B cell (primary cell): Measurements from ENCODE around the gene NUP58. TPM values are rescaled to one million over a fixed set of nuclear protein-coding genes. Genes with fewer than 3 reads are reported as not detected.

Source experiments
- ATAC-seq: fragments of 200-7000 bp; cut with Tn5 transposase; one replicate; pipeline ENCODE4 v1.10.0; 2021; ENCODE audit warnings: low read depth, mild to moderate bottlenecking, moderate number of reproducible peaks, moderate library complexity
- CTCF ChIA-PET: fragments of 350-600 bp; sonication (Branson Sonifier 250); formaldehyde crosslinking; loops from one replicate; lab custom pipeline; 2021; ENCODE audit warnings: antibody characterized with exemption, inconsistent platforms; lab: Charles Lee
- POLR2A ChIA-PET: fragments of 350-600 bp; sonication (Branson Sonifier 250); formaldehyde crosslinking; loops from one replicate; lab custom pipeline; 2021; ENCODE audit warnings: antibody characterized with exemption; lab: Charles Lee
- DNase-seq: peaks from one replicate; pipeline ENCODE4 v3.0.0; 2013
- H2AFZ ChIP-seq: 2 replicates; pipeline ENCODE4 v1.6.1; 2012; ENCODE audit warnings: mild to moderate bottlenecking, low read depth, low read length; ENCODE audit not compliant: insufficient read depth, poor library complexity, severe bottlenecking
- H3K27ac ChIP-seq, 2 donors: 1 replicate in 1 of 2; 2 replicates in 1 of 2; pipeline ENCODE4 v1.5.1; 2012 to 2013; ENCODE audit warnings: low read length in 2 of 2, mild to moderate bottlenecking in 2 of 2, moderate library complexity in 1 of 2
- H3K27me3 ChIP-seq, 4 experiments: fragments of 200-600 bp in 1 of 4; sonication (generic) in 1 of 4; replicated peaks in 1 of 4; 1 replicate in 2 of 4; 2 replicates in 2 of 4; pipeline versions ENCODE4 v1.6.1 to v1.7.0; 2013 to 2016; ENCODE audit warnings: low read length in 3 of 4, mild to moderate bottlenecking in 2 of 4, mixed read lengths in 1 of 4, moderate library complexity in 1 of 4; ENCODE audit not compliant: insufficient read depth in 4 of 4, control insufficient read depth in 3 of 4; ENCODE audit errors: control extremely low read depth in 1 of 4
- H3K36me3 ChIP-seq, 2 experiments: replicated peaks in 1 of 2; 1 replicate in 1 of 2; 2 replicates in 1 of 2; pipeline versions ENCODE4 v1.6.1 to v1.7.1; 2013; ENCODE audit warnings: low read length in 1 of 2; ENCODE audit not compliant: insufficient read depth in 2 of 2, control insufficient read depth in 1 of 2; ENCODE audit errors: control extremely low read depth in 1 of 2, extremely low read depth in 1 of 2
- H3K4me1 ChIP-seq, 2 donors: fragments of 200-600 bp in 1 of 2; sonication (generic) in 1 of 2; 1 replicate in 1 of 2; 2 replicates in 1 of 2; pipeline versions ENCODE4 v1.5.1 to v1.6.1; 2013 to 2017; ENCODE audit warnings: low read length in 2 of 2; ENCODE audit not compliant: control insufficient read depth in 2 of 2, insufficient read depth in 2 of 2
- H3K4me2 ChIP-seq: replicated peaks from 2 replicates; pipeline ENCODE3; 2012; ENCODE audit warnings: mild to moderate bottlenecking, low read depth, low read length; ENCODE audit not compliant: poor library complexity, severe bottlenecking
- H3K4me3 ChIP-seq, 5 experiments: fragments of 200-600 bp in 1 of 5; sonication (generic) in 1 of 5; 1 replicate in 3 of 5; 2 replicates in 2 of 5; pipeline versions ENCODE4 v1.5.1 to v1.7.0; 2011 to 2016; ENCODE audit warnings: low read length in 4 of 5, mild to moderate bottlenecking in 4 of 5, low read depth in 2 of 5, control low read depth in 1 of 5, moderate library complexity in 1 of 5; ENCODE audit not compliant: insufficient read depth in 1 of 5; ENCODE audit errors: control extremely low read depth in 1 of 5, extremely low read depth in 1 of 5
- H3K79me2 ChIP-seq: fragments of 200-600 bp; sonication (generic); one replicate; pipeline ENCODE4 v1.6.0; 2016; ENCODE audit warnings: low read length; ENCODE audit not compliant: control insufficient read depth, insufficient read depth
- H3K9ac ChIP-seq: fragments of 200-600 bp; sonication (generic); 2 replicates; pipeline ENCODE4 v1.6.1; 2017; ENCODE audit warnings: mild to moderate bottlenecking, low read length, moderate library complexity
- H3K9me3 ChIP-seq, 3 donors: one replicate each; pipeline versions ENCODE4 v1.6.1 to v1.7.1; 2013; ENCODE audit warnings: low read length in 2 of 3; ENCODE audit not compliant: control insufficient read depth in 2 of 3, insufficient read depth in 1 of 3; ENCODE audit errors: control extremely low read depth in 1 of 3
- H4K20me1 ChIP-seq: 2 replicates; pipeline ENCODE4 v1.6.0; 2012; ENCODE audit warnings: mild to moderate bottlenecking, low read length; ENCODE audit not compliant: insufficient read depth, control insufficient read depth, poor library complexity, severe bottlenecking
- H3K27ac Mint-ChIP-seq: one replicate; pipeline ENCODE4 v1.8.0; 2021; ENCODE audit warnings: mixed read lengths
- H3K27me3 Mint-ChIP-seq: one replicate; pipeline ENCODE4 v1.8.0; 2021; ENCODE audit warnings: mixed read lengths
- H3K4me1 Mint-ChIP-seq: one replicate; pipeline ENCODE4 v1.8.0; 2021; ENCODE audit warnings: mixed read lengths
- H3K4me3 Mint-ChIP-seq: one replicate; pipeline ENCODE4 v1.8.0; 2021; ENCODE audit warnings: mixed read lengths
- H3K9me3 Mint-ChIP-seq: one replicate; pipeline ENCODE4 v1.8.0; 2022; ENCODE audit warnings: mixed read lengths; ENCODE audit not compliant: insufficient read depth
- EZH2 ChIP-seq: IDR thresholded peaks from 2 replicates; pipeline ENCODE4 v1.6.1; 2012; ENCODE audit warnings: borderline replicate concordance, low read depth, mild to moderate bottlenecking, moderate library complexity, low read length; ENCODE audit not compliant: insufficient read depth, poor library complexity, severe bottlenecking
- WGBS: methylation state at CpG from one replicate; pipeline ENCODE4 v1.1.5; 2013; ENCODE audit warnings: missing lambda C conversion rate; ENCODE audit not compliant: insufficient coverage; 5-methylcytosine and 5-hydroxymethylcytosine counted together
- intact Hi-C: fragments of 100-400 bp; cut with micrococcal nuclease; formaldehyde crosslinking; loops from one replicate; pipeline ENCODE4 v1.10.0; 2022
- polyA plus RNA-seq: library from polyadenylated mRNA; depleted of rRNA; stranded (reverse); fragments of >200 nt; gene quantifications from 2 replicates; pipeline ENCODE4 v1.2.3, GENCODE V29; 2012
- total RNA-seq, 2 donors: library from RNA; stranded (reverse); fragments of 120-200 nt in 1 of 2; gene quantifications; 1 replicate in 1 of 2; 2 replicates in 1 of 2; pipeline versions ENCODE4 v1.2.3 to v1.2.4, GENCODE V29; 2013 to 2022
- TF ChIP-seq, protein P1 (sequence below): fragments of 200-600 bp; IDR thresholded peaks from one replicate; pipeline ENCODE4 v1.8.0; 2022; ENCODE audit warnings: antibody characterized with exemption, mild to moderate bottlenecking

Gene NUP58
- total and polyA plus RNA-seq, 2 donors (not counting 1 experiment from before 2014, with no cell fraction given) = 11.8 to 41.0 TPM

DNA sequence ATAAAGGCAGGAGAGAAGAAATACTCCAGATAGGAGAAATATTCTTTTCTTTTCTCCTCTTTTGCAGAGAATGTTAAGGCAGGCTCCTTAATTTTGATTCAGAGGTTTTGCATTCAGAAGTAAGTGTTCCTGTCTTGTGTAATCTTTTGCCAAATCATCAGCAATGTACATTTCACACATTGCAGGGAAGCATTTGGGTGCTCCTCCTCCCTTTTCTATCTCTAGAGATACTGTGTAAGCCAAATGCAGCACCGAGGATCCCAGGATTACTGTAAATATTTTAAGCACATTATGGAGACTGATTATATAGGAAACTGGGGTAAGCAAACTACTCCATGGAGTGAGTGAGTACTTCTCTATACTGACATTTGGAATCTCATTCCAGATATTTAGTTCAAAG is 77.6 kb downstream of the NUP58 start:
- H3K4me1 Mint-ChIP-seq = peaks cover 3% of the 10 kb centered on the region
- CTCF ChIA-PET = no interaction called here
- H3K9me3 Mint-ChIP-seq = no peaks in the 10 kb centered on the region
- H3K4me2 ChIP-seq = no peak overlapping the region
- no peak for TF ChIP-seq EZH2
- TF ChIP-seq, protein P1, sequence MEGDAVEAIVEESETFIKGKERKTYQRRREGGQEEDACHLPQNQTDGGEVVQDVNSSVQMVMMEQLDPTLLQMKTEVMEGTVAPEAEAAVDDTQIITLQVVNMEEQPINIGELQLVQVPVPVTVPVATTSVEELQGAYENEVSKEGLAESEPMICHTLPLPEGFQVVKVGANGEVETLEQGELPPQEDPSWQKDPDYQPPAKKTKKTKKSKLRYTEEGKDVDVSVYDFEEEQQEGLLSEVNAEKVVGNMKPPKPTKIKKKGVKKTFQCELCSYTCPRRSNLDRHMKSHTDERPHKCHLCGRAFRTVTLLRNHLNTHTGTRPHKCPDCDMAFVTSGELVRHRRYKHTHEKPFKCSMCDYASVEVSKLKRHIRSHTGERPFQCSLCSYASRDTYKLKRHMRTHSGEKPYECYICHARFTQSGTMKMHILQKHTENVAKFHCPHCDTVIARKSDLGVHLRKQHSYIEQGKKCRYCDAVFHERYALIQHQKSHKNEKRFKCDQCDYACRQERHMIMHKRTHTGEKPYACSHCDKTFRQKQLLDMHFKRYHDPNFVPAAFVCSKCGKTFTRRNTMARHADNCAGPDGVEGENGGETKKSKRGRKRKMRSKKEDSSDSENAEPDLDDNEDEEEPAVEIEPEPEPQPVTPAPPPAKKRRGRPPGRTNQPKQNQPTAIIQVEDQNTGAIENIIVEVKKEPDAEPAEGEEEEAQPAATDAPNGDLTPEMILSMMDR = no peak
- no peak overlapping the region for H3K27ac ChIP-seq
- H3K9me3 ChIP-seq = no peaks in the 10 kb centered on the region
- no peak overlapping the region for H3K9ac ChIP-seq
- whole genome bisulfite sequencing = no CpG with 5 or more reads among the region's 1 CpG
- H3K79me2 ChIP-seq = no peaks in the 10 kb centered on the region
- no peak overlapping the region for H3K4me3 Mint-ChIP-seq
- no peaks in the 10 kb centered on the region for H4K20me1 ChIP-seq
- DNase-seq (no peak), ATAC-seq (no peak)
- POLR2A ChIA-PET = no interaction called here
- intact Hi-C loops = no loop called here
- H3K27me3 ChIP-seq = peaks cover 0 to 17% (median 8%) of the 10 kb centered on the region in 4 experiments
- no peak overlapping the region for H3K4me3 ChIP-seq
- H3K4me1 ChIP-seq = no peaks in the 10 kb centered on the region
- H2AFZ ChIP-seq = no peak overlapping the region
- H3K27me3 Mint-ChIP-seq = peaks cover 47% of the 10 kb centered on the region
- no peak overlapping the region for H3K27ac Mint-ChIP-seq
- no peaks in the 10 kb centered on the region for H3K36me3 ChIP-seq

DNA sequence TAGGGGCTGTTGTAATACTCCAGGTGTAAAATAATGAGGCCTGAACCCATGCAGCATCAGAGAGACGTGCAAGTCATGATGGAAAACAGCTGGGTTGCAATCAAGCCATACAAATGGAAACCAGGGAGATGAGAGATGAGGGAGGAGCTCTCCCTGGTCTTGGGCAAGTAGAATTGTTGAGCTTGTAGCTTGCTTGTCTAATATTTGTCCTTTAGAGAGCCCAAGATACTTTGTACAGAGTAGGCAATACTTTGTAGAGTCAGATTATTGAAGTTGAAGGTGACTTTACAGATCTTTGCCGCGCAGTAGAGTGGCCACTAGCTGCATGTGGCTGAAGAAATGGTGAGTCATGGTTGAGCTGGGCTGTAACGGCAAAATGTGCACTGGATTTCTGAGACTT is 78.7 kb downstream of the NUP58 start:
- Mint-ChIP-seq H3K9me3 (no peaks in the 10 kb centered on the region), H3K4me1 (peaks cover 3% of the 10 kb centered on the region), H3K27ac (no peak overlapping the region), H3K4me3 (no peak overlapping the region), H3K27me3 (peaks cover 47% of the 10 kb centered on the region)
- Histone ChIP-seq H3K4me3 (no peak overlapping the region), H2AFZ (no peak overlapping the region), H3K9ac (no peak overlapping the region), H3K27ac (no peak overlapping the region), H3K9me3 (no peaks in the 10 kb centered on the region), H3K36me3 (no peaks in the 10 kb centered on the region), H3K4me2 (no peak overlapping the region), H3K27me3 (peaks cover 0 to 13% (median 5%) of the 10 kb centered on the region in 4 experiments), H3K79me2 (no peaks in the 10 kb centered on the region), H4K20me1 (no peaks in the 10 kb centered on the region), H3K4me1 (no peaks in the 10 kb centered on the region)
- intact Hi-C loops = no loop called here
- CTCF ChIA-PET = interaction anchor here (0.8 kb wide), 1 partner anchor 11 kb away, joined by 3 read pairs; no protein-coding TSS in a partner anchor
- ATAC-seq = no peak
- TF ChIP-seq, protein P1 = no peak
- TF ChIP-seq EZH2 = no peak
- WGBS = 83% methylated on average over 3 of the region's 4 CpGs
- no peak for DNase-seq
- POLR2A ChIA-PET = no interaction called here
